K562 (cell line): Measurements from ENCODE around the gene PPP3CB. TPM values are rescaled to one million over a fixed set of nuclear protein-coding genes. Genes with fewer than 3 reads are reported as not detected.

Source experiments
- DACH1 ChIP-seq: fragments of 450-650 bp; IDR thresholded peaks from 2 replicates; pipeline ENCODE4 v1.6.1; 2018; ENCODE audit not compliant: partially characterized antibody
- DIDO1 ChIP-seq: fragments of 450-650 bp; IDR thresholded peaks from 2 replicates; pipeline ENCODE4 v1.6.1; 2016; ENCODE audit warnings: low read depth, missing biosample characterization, missing genetic modification characterization
- ELF4 ChIP-seq: fragments of 450-650 bp; formaldehyde crosslinking; IDR thresholded peaks from 2 replicates; pipeline ENCODE4 v1.4.0; 2022; ENCODE audit warnings: missing genetic modification characterization
- EZH2 ChIP-seq: IDR thresholded peaks from 2 replicates; pipeline ENCODE4 v1.6.1; 2012; ENCODE audit warnings: low read depth, mild to moderate bottlenecking, inconsistent platforms, low read length, borderline replicate concordance
- FOXK2 ChIP-seq, 2 experiments: fragments of 450-650 bp; IDR thresholded peaks in 1 of 2; conservative IDR thresholded peaks in 1 of 2; 2 replicates each; pipeline ENCODE4 v1.6.1; 2016; ENCODE audit warnings: low read depth in 2 of 2, mild to moderate bottlenecking in 1 of 2
- HLTF ChIP-seq: fragments of 450-650 bp; IDR thresholded peaks from 2 replicates; pipeline ENCODE4 v1.6.1; 2016
- JUND ChIP-seq, 2 experiments: IDR thresholded peaks; 2 replicates in 1 of 2; 3 replicates in 1 of 2; pipeline ENCODE4 v1.6.1; 2011; ENCODE audit warnings: borderline replicate concordance in 2 of 2, low read depth in 2 of 2, low read length in 2 of 2, improper control_type of control experiment in 1 of 2, missing biosample characterization in 1 of 2, missing genetic modification characterization in 1 of 2, missing genetic modification reagents in 1 of 2
- KDM2B ChIP-seq: fragments of 250-450 bp; sonication (Bioruptor Pico); IDR thresholded peaks from 2 replicates; pipeline ENCODE4 v1.8.0; 2021; ENCODE audit warnings: mild to moderate bottlenecking, moderate library complexity
- KLF1 ChIP-seq: fragments of 450-650 bp; IDR thresholded peaks from 2 replicates; pipeline ENCODE4 v1.6.1; 2016; ENCODE audit warnings: missing genetic modification characterization, missing compliant biosample characterization
- NFIX ChIP-seq: fragments of 250-450 bp; sonication (Bioruptor Pico); IDR thresholded peaks from 2 replicates; pipeline ENCODE4 v1.4.0; 2020; ENCODE audit warnings: low read depth, mild to moderate bottlenecking, moderate library complexity
- PHB ChIP-seq: fragments of 250-450 bp; sonication (Bioruptor Pico); IDR thresholded peaks from 2 replicates; pipeline ENCODE4 v1.5.0; 2021
- PHTF2 ChIP-seq: fragments of 250-450 bp; sonication (Bioruptor Pico); IDR thresholded peaks from 2 replicates; pipeline ENCODE4 v1.5.0; 2021; ENCODE audit warnings: mild to moderate bottlenecking
- PPARD ChIP-seq: fragments of 250-450 bp; sonication (Bioruptor Pico); IDR thresholded peaks from 2 replicates; pipeline ENCODE4 v1.8.0; 2022; ENCODE audit warnings: inconsistent platforms, mild to moderate bottlenecking, moderate library complexity
- SETDB1 ChIP-seq: IDR thresholded peaks from one replicate; pipeline ENCODE4 v1.6.1; 2012; ENCODE audit warnings: low read length, control low read depth, inconsistent platforms
- SMARCA4 ChIP-seq: fragments of 450-650 bp; IDR thresholded peaks from 2 replicates; pipeline ENCODE4 v1.6.1; 2016
- ZNF584 ChIP-seq: fragments of 200-800 bp; sonication (Bioruptor generic); IDR thresholded peaks from 2 replicates; pipeline ENCODE4 v1.6.1; 2016; ENCODE audit warnings: low read depth, mild to moderate bottlenecking, missing genetic modification characterization, missing compliant biosample characterization
- ZNF589 ChIP-seq: fragments of 200-800 bp; sonication (Bioruptor generic); IDR thresholded peaks from 2 replicates; pipeline ENCODE4 v1.6.1; 2016; ENCODE audit warnings: low read depth, missing genetic modification characterization, missing compliant biosample characterization
- ZNF696 ChIP-seq: fragments of 250-450 bp; sonication (Bioruptor Pico); conservative IDR thresholded peaks from 2 replicates; pipeline ENCODE4 v1.4.0; 2020; ENCODE audit warnings: mild to moderate bottlenecking, moderate library complexity
- ZNF780A ChIP-seq: fragments of 250-450 bp; sonication (Bioruptor Pico); IDR thresholded peaks from 2 replicates; pipeline ENCODE4 v1.5.0; 2021; ENCODE audit warnings: mild to moderate bottlenecking
- polyA plus RNA-seq, 8 experiments: library from polyadenylated mRNA; depleted of rRNA in 4 of 8; stranded (reverse) in 5 of 8; unstranded in 3 of 8; fragments of >200 nt; fragmentation: Nextera tagmentation in 2 of 8; fragmentation: Illumina TruSeq in 1 of 8; extraction: Ambion mirVana in 2 of 8; extraction: Trizol in 1 of 8; gene quantifications; 2 replicates each; pipeline versions ENCODE4 v1.2.1 to v1.2.3, GENCODE V29; 2011 to 2014; ENCODE audit warnings: inconsistent platforms in 1 of 8, missing spikeins in 1 of 8
- total RNA-seq, 7 experiments: library from RNA; depleted of rRNA in 6 of 7; stranded (reverse); fragments of >200 nt in 6 of 7; fragmentation: Illumina TruSeq in 2 of 7; extraction: Trizol in 2 of 7; gene quantifications; 2 replicates each; pipeline versions ENCODE4 v1.2.1 to v1.2.3, GENCODE V29; 2011 to 2021; ENCODE audit warnings: low replicate concordance in 1 of 7
- TF ChIP-seq, protein P1 (sequence below): fragments of 250-450 bp; sonication (Bioruptor Pico); IDR thresholded peaks from 2 replicates; pipeline ENCODE4 v1.4.0; 2020
- TF ChIP-seq, protein P2 (sequence below): fragments of 450-650 bp; IDR thresholded peaks from 2 replicates; pipeline ENCODE4 v1.6.1; 2014; ENCODE audit warnings: low read depth, mild to moderate bottlenecking, moderate library complexity, borderline replicate concordance
- TF ChIP-seq, protein P3 (sequence below), 2 experiments: fragments of 450-650 bp in 1 of 2; sonication (generic) in 1 of 2; formaldehyde crosslinking in 1 of 2; IDR thresholded peaks in 1 of 2; conservative IDR thresholded peaks in 1 of 2; 2 replicates each; pipeline versions ENCODE4 v1.6.1 to v1.8.1; 2016 to 2023; ENCODE audit warnings: mild to moderate bottlenecking in 2 of 2, moderate library complexity in 2 of 2, inconsistent platforms in 1 of 2, missing genetic modification reagents in 1 of 2
- TF ChIP-seq, protein P4 (sequence below): fragments of 250-450 bp; sonication (Bioruptor Pico); IDR thresholded peaks from 2 replicates; pipeline ENCODE4 v1.8.0; 2021; ENCODE audit warnings: moderate library complexity, mild to moderate bottlenecking, inconsistent platforms
- TF ChIP-seq, protein P5 (sequence below): IDR thresholded peaks from 2 replicates; pipeline ENCODE4 v1.6.1; 2011; ENCODE audit not compliant: insufficient read length; ENCODE audit errors: extremely low read depth

PPP3CB gene
- total and polyA plus RNA-seq, 9 of the 15 experiments (the other 6 are each of a cell fraction or from before 2014, with no cell fraction given), result 9.6 to 27.6 (median 17.8) TPM

- TF ChIP-seq KDM2B (no peak), ELF4 (CRISPR knock-in tag) (no peak), EZH2 (no peak), HLTF (no peak), DIDO1 (tag) (no peak), PHB (no peak), ZNF780A (CRISPR knock-in tag) (no peak), SMARCA4 (peak; percentile 34; the same call in 1 of the 2 replicates), JUND (IDR thresholded peaks at IDR 0.05; ENCODE audit: borderline replicate concordance, low read depth, low read length) (peak; percentile 32; the same call in 1 of the 2 replicates), JUND (tag; IDR thresholded peaks at IDR 0.05; ENCODE audit: borderline replicate concordance, low read depth, low read length) (peak; percentile 65; the same call in 1 of the 3 replicates), ZNF589 (CRISPR knock-in tag) (no peak), KLF1 (tag) (no peak), PPARD (CRISPR knock-in tag) (no peak), DACH1 (no peak), PHTF2 (CRISPR knock-in tag) (no peak), SETDB1 (no peak), FOXK2 (conservative IDR thresholded peaks at IDR 0.05 in 1 of 2, IDR thresholded peaks at IDR 0.05 in 1 of 2; ENCODE audit: low read depth in 2 of 2) (no peak), ZNF584 (CRISPR knock-in tag) (no peak), ZNF696 (CRISPR knock-in tag) (no peak), NFIX (CRISPR knock-in tag) (no peak)
- TF ChIP-seq, protein P1, sequence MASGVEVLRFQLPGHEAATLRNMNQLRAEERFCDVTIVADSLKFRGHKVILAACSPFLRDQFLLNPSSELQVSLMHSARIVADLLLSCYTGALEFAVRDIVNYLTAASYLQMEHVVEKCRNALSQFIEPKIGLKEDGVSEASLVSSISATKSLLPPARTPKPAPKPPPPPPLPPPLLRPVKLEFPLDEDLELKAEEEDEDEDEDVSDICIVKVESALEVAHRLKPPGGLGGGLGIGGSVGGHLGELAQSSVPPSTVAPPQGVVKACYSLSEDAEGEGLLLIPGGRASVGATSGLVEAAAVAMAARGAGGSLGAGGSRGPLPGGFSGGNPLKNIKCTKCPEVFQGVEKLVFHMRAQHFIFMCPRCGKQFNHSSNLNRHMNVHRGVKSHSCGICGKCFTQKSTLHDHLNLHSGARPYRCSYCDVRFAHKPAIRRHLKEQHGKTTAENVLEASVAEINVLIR (CRISPR knock-in tag), result no peak
- TF ChIP-seq, protein P2, sequence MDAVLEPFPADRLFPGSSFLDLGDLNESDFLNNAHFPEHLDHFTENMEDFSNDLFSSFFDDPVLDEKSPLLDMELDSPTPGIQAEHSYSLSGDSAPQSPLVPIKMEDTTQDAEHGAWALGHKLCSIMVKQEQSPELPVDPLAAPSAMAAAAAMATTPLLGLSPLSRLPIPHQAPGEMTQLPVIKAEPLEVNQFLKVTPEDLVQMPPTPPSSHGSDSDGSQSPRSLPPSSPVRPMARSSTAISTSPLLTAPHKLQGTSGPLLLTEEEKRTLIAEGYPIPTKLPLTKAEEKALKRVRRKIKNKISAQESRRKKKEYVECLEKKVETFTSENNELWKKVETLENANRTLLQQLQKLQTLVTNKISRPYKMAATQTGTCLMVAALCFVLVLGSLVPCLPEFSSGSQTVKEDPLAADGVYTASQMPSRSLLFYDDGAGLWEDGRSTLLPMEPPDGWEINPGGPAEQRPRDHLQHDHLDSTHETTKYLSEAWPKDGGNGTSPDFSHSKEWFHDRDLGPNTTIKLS, result no peak
- TF ChIP-seq, protein P3, sequence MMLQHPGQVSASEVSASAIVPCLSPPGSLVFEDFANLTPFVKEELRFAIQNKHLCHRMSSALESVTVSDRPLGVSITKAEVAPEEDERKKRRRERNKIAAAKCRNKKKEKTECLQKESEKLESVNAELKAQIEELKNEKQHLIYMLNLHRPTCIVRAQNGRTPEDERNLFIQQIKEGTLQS (IDR thresholded peaks at IDR 0.05), result 0 out of 2 replicates have a peak, but pooled peaks have one; percentile 31
- TF ChIP-seq, protein P3 (CRISPR knock-in tag; conservative IDR thresholded peaks at IDR 0.05), result no peak
- TF ChIP-seq, protein P4, sequence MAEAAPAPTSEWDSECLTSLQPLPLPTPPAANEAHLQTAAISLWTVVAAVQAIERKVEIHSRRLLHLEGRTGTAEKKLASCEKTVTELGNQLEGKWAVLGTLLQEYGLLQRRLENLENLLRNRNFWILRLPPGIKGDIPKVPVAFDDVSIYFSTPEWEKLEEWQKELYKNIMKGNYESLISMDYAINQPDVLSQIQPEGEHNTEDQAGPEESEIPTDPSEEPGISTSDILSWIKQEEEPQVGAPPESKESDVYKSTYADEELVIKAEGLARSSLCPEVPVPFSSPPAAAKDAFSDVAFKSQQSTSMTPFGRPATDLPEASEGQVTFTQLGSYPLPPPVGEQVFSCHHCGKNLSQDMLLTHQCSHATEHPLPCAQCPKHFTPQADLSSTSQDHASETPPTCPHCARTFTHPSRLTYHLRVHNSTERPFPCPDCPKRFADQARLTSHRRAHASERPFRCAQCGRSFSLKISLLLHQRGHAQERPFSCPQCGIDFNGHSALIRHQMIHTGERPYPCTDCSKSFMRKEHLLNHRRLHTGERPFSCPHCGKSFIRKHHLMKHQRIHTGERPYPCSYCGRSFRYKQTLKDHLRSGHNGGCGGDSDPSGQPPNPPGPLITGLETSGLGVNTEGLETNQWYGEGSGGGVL (CRISPR knock-in tag), result no peak
- TF ChIP-seq, protein P5, sequence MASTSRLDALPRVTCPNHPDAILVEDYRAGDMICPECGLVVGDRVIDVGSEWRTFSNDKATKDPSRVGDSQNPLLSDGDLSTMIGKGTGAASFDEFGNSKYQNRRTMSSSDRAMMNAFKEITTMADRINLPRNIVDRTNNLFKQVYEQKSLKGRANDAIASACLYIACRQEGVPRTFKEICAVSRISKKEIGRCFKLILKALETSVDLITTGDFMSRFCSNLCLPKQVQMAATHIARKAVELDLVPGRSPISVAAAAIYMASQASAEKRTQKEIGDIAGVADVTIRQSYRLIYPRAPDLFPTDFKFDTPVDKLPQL, result no peak
Observed at GRCh38 chr10:73501651-73502050, 5.8 kb upstream of the PPP3CB start (continued).
